Amniotic epithelial cell (primary cell): Measurements from ENCODE around the gene PPIL4.
A peak's percentile ranks its signal among the peaks of the same experiment; 100 is the strongest.
"Not testable (repeated sequence)": the region's sequence is repeated elsewhere in the genome, so short reads cannot be mapped to it uniquely, and the experiment has no call there.

ENCODE experiments used
- DNase-seq: peaks from one replicate; pipeline ENCODE4 v3.0.0-alpha.2; 2010; ENCODE audit warnings: low read depth

PPIL4 gene

DNA sequence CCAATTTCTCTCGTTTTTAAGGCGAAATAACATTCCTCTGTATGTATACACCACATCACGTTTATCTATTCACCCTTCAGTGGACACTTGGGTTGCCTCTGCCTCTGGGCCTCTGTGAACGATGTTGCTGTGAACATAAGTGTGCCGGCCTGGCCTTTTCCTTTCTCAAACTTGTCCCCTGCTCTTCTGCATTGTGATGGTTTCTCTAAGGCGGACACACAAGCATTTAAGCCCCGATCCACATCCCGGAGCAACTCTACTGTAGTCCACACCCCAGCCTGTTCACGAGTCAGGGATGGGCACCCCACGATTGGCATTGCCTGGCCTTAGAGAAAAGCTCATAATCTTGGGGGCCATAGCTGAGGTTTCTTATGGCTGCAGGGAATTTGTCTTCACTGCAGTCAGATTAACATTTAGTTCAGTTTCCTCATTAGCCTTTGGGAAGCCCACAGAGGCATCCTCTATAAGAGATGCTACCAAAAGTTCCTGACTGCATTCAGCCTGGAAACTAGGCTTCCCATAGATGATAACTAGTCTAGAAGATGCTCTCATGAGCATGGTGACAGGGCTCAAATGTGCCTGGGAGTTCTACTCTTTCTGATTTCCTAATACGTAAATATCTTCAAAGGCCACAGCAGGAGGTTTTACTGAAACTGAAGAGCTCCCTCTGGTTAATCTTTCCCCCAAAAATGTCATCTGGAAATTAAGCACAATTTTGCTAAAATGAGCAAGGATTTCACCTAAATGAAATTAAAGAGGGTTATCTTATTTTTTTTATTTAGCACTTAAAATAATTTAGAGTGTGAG lies 61.8 kb downstream of the PPIL4 start:
- no peak for DNase-seq

DNA sequence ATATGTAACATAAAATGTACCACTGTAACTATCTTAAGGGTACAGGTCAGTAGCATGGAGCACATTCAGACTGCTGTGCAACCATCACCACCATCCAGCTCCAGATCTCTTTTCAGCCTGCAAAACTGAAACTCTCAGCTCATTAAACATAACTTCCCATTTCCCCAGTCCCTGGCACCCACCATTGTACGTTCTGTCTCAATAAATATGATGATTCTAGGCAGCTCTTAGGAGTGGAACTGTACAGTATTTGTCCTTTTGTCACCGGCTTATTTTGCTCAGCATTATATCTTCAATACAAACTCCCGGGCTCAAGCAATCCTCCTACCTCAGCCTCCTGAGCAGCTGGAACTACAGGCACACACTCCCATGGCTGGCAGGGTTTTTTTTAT lies 62.5 kb downstream of the PPIL4 start:
- no peak for DNase-seq

DNA sequence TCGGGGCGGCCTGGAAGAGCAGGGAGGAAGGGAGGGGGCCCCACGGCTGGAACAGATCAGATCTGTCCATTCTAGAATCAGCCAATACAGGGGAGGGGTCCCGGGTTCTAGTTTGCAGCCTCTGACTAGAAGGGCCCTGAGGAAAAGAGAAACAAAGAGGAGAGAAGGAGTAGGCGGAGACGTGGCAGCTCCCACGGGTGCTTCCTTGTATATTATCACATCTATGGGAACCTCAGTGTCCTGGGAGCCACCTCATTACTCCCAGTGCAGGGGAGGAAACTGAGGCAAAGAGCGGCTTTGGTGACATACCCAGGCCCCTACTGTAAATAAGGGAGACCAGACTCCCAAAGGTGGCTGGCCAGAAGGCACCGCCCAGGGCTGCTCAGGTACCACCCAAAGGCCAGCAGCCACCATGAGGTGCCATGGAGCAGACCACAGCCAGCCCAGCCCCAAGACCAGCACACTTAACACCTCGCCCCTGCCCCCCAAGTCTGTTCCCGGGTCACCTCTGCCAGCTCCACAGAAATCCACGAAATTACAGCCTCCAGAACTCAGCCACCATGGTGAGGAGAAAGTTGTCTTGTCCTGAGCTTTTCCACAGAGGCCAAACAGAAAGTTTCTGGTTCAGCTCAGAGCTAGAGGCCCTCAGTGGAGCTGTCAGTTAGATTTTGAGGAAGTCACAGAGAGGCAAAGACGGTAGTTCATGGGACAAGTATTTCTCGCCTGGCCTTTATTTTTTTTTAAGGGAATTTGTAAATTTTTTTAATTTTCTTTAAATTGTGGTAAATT lies 63.1 kb downstream of the PPIL4 start:
- DNase-seq: no peak

GRCh38 chr6:149480502-149481280 lies 65.2 kb downstream of the PPIL4 start:
- DNase-seq: no peak

GRCh38 chr6:149478631-149479314 lies 67.1 kb downstream of the PPIL4 start:
- DNase-seq: no peak

- DNase-seq: no peak
Observed at GRCh38 chr6:149477544-149477943, 68.3 kb downstream of the PPIL4 start.

DNA sequence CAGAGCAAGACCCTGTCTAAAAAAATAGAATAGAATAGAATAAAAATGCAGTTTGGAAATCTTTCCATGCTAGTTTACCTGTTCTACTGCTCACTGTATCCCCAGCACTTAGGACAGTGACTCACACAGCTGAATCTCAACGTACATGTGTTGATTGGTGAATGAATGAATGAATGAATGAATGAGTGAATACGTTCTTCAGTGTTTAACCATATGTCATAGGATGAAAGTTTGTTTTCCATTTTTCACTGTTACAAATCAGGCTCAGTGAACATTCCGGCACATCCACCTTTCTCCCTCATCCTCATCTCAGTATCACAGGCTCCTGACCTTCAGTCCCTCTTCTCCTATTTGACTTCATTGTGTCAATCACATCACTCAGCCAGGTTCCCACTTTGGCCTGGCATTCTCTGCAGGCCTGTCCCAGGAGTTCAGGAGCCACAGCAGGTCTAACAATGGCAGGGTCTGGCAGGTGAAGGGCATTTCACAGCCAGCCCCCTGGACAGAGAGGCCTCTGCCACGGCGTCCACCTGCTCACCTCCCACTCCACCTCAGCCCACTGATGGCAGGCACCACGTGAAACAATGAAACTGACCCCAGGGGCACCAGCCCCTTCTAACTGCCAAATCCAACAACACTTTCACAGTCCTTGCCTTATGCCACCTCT lies 68.9 kb downstream of the PPIL4 start:
- no peak for DNase-seq

GRCh38 chr6:149474108-149474935 lies 71.5 kb downstream of the PPIL4 start:
- no peak for DNase-seq

DNA sequence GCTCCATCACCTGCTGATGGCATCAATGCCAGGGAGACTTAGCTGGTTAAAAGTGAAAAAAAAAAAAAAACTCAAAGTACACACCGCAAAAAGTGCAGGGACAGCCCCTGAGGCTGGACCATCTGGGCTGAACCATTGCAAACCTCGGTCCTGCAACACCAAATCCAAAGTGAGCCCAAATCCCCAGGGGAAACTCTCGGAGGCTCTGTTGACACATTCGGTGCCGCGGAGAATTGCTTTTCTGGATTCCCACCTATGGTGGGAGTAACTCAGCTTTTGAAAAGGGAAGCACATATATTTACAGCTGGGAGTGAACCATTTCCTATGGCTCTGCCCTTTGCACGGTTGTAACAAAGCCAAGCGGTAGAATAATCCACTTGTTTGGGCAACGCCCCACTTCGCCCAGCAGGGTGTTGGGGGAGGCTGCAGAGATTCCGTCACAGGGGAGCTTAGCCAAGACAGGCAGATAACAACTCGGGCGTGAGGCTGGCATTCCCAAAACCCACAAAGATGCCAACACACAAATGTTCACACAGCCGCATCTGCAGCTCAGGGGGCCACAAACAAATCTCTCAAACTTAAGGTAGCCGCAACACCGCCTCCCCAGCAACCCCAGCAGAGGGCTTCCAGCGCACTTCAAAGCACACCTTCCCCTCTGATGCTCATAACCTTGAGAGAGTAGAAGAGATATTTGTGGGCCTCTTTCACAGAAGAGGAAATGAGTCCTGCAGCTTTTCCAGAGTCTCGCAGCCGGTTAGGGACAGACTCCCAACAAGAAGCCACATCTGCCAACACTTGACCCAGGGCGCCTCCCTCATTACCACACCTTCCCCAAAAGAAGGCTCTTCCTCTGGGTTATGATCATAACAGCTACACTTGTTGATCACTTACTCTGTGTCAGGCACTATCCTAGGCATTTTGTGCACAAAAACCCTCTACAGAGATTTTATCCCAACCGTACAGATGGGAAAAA lies 72.5 kb downstream of the PPIL4 start:
- peak; percentile 52 for DNase-seq

- DNase-seq: no peak
Observed at GRCh38 chr6:149472241-149472640, 73.6 kb downstream of the PPIL4 start.

GRCh38 chr6:149471801-149472200 lies 74.0 kb downstream of the PPIL4 start:
- no peak for DNase-seq

GRCh38 chr6:149470948-149471347 lies 74.9 kb downstream of the PPIL4 start:
- no peak for DNase-seq

- no peak for DNase-seq
Observed at GRCh38 chr6:149468179-149468578, 77.7 kb downstream of the PPIL4 start.

- no peak for DNase-seq
Observed at GRCh38 chr6:149467265-149467664, 78.6 kb downstream of the PPIL4 start.

DNA sequence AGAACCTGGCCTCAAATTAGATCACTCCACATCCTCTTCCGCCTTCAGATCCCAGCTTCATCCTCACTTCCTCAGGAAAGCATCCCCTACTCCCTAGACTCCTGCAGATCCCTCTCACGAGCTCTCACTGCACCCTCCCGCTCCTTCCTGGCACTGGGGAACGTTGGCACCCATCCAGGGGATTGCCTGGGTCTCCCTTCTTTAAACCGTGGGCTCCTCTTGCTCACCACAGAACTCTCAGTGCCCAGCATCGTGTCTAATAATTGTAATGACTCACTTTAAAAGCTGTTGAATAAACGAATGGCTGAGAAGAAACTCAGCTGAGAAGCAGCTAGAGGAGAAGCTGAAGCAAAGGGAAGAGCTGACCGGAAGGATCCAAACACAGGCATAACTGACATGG lies 81.4 kb downstream of the PPIL4 start:
- DNase-seq: no peak

- DNase-seq: peak; percentile 35
Observed at GRCh38 chr6:149463781-149464180, 82.1 kb downstream of the PPIL4 start.

DNA sequence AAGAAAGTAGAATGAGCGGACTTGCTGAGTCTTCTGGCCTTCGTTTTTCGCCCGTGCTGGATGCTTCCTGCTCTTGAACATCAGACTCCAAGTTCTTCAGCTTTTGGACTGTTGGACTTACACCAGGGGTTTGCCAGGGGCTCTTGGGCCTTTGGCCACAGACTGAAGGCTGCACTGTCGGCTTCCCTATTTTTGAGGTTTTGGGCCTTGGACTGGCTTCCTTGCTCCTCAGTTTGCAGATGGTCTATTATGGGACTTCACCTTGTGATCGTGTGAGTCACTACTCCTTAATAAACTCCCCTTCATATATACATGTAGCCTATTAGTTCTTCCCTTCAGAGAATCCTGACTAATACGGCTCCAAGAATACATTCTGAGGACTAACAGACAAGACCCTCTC lies 83.1 kb downstream of the PPIL4 start:
- not testable (repeated sequence) for DNase-seq

DNA sequence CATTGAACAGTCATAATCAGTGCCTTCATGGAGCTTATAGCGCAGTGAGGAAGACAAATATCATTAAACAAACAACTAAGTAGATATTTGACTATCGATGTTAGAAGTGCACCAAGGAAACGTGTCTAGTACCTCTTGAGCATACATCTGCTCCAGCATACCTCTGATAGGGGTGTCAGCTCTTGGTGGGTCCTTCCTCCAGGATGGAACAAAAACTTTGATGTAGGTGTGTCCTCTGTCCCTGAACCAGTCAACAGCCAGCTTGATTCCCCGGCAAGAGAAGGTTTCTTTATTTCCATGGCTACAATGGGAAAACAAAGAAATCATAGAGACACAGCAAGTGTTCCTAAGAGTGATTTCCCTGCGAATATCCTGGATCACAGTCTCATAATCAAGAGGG lies 84.2 kb downstream of the PPIL4 start:
- DNase-seq: no peak

DNA sequence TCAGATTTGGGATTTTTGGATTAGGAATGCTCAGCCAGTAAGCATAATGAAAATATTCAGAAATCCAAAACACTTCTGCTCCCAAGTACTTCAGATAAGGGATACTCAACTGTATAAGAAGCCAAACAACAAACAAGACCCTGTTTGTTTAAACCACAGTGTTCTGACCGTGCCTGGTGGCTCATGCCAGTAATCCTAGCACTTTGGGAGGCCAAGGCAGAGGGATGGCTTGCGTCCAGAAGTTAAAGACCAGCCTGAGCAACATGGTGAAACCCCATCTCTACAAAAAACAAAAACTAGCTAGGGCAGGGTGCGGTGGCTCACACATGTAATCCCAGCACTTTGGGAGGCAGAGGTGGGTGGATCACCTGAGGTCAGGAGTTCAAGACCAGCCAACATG lies 85.6 kb downstream of the PPIL4 start:
- not testable (repeated sequence) for DNase-seq
